Esophagus (tissue), 2 donors: ENCODE data around the gene NPPA. TPM values are rescaled to one million over a fixed set of nuclear protein-coding genes. Genes with fewer than 3 reads are reported as not detected.

Experiments used
- H3K27ac ChIP-seq, 2 donors: one replicate each; pipeline ENCODE4 v1.5.1; 2013; ENCODE audit warnings: low read depth in 2 of 2, mild to moderate bottlenecking in 2 of 2, inconsistent platforms in 1 of 2, low read length in 1 of 2, moderate library complexity in 1 of 2
- H3K27me3 ChIP-seq, 2 donors: one replicate each; pipeline ENCODE4 v1.6.1; 2013; ENCODE audit warnings: low read length in 2 of 2, control low read depth in 1 of 2, mild to moderate bottlenecking in 1 of 2; ENCODE audit not compliant: insufficient read depth in 2 of 2, control insufficient read depth in 1 of 2
- H3K36me3 ChIP-seq, 2 donors: one replicate each; pipeline ENCODE4 v1.6.1; 2013; ENCODE audit warnings: low read length in 1 of 2; ENCODE audit not compliant: control insufficient read depth in 2 of 2, insufficient read depth in 2 of 2
- H3K4me1 ChIP-seq, 2 donors: one replicate each; pipeline ENCODE4 v1.6.1; 2013; ENCODE audit warnings: low read length in 1 of 2; ENCODE audit not compliant: control insufficient read depth in 2 of 2, insufficient read depth in 2 of 2
- H3K4me3 ChIP-seq, 2 donors: one replicate each; pipeline ENCODE4 v1.5.1; 2013; ENCODE audit warnings: low read length in 2 of 2, mild to moderate bottlenecking in 2 of 2, low read depth in 1 of 2, moderate library complexity in 1 of 2
- H3K9me3 ChIP-seq, 2 donors: one replicate each; pipeline ENCODE4 v1.6.1; 2013; ENCODE audit warnings: mild to moderate bottlenecking in 2 of 2, low read depth in 1 of 2, low read length in 1 of 2, moderate library complexity in 1 of 2; ENCODE audit not compliant: control insufficient read depth in 2 of 2, insufficient read depth in 1 of 2
- WGBS, 2 donors: extraction: QIAGEN DNeasy Blood & Tissue Kit; methylation state at CpG; one replicate each; pipeline ENCODE4 v1.1.7; 2013; 5-methylcytosine and 5-hydroxymethylcytosine counted together
- polyA plus RNA-seq, 2 donors: library from polyadenylated mRNA; stranded (reverse); fragments of 200-250 nt; gene quantifications; one replicate each; pipeline ENCODE4 v1.2.3, GENCODE V29; 2013
- donor health status: healthy with polysubstance abuse.
- donor health status: Bipolar disorder and iron deficiency.

NPPA gene
- polyA plus RNA-seq, 2 donors = 0.11 to 0.63 TPM

DNA sequence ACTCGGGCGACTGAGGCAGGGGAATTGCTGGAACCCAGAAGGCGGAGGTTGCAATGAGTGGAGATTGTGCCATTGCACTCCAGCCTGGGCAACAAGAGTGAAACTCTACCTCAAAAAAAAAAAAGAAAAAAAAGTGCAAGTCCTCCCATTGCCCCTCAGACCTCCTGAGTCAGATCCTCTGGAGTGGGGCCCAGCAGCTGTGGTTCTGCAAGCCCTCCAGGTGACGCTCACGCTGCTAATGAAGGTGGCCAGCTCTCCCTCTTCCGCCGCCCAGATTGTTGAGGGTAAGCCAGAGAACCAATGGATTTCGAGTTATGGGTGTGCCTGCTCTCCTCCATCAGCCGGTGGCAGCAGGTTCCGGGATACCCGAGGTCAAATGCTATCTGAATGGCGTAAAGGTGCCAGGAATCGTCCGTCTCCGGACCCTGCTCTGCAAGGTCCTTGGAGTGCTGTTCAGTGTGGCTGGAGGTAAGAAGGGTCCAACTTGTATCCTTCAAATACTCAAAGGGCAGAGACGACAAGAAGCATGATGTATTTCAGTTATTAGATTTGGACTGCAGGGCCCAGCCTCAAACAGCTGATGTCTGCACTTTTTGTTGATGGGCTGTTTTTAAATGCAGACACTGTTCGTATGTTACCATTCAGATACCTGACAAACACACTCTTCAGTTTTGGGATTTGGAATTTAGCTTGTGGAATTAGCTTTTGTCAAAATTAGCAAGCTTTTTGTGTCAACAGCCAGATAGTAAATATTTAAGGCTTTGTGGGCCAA lies 24.0 kb downstream of the NPPA start:
- no peaks in the 10 kb centered on the region for H3K4me1 ChIP-seq
- H3K27ac ChIP-seq = no peak overlapping the region
- H3K27me3 ChIP-seq = no peaks in the 10 kb centered on the region
- H3K4me3 ChIP-seq = no peak overlapping the region
- peaks cover 8 to 44% of the 10 kb centered on the region in 2 donors for H3K36me3 ChIP-seq
- no peaks in the 10 kb centered on the region for H3K9me3 ChIP-seq
- 90 to 93% methylated on average over 17 of the region's 17 CpGs for WGBS, 2 donors

DNA sequence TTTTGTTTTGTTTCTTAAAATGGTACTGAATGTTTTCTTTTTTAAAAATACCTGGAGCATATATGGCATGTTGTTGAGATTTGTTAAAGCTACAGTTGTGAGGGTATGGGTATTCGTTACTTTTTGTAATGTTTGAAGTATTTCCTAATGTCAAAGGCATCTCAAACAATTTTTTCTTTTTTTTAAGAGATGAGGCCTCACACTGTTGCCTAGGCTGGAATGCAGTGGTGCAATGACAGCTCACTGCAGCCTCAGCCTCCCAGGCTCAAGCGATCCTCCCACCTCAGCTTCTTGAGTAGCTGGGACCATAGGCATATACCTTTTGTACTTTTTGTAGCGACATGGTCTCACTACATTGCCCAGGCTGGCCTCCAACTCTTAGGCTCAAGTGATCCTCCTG lies 25.5 kb downstream of the NPPA start:
- Histone ChIP-seq H3K27me3 (no peaks in the 10 kb centered on the region), H3K9me3 (no peaks in the 10 kb centered on the region), H3K4me1 (no peaks in the 10 kb centered on the region), H3K4me3 (no peak overlapping the region), H3K36me3 (peaks cover 13 to 36% of the 10 kb centered on the region in 2 donors), H3K27ac (no peak overlapping the region)
- whole genome bisulfite sequencing, 2 donors = 90 to 92% methylated on average over 3 of the region's 3 CpGs

DNA sequence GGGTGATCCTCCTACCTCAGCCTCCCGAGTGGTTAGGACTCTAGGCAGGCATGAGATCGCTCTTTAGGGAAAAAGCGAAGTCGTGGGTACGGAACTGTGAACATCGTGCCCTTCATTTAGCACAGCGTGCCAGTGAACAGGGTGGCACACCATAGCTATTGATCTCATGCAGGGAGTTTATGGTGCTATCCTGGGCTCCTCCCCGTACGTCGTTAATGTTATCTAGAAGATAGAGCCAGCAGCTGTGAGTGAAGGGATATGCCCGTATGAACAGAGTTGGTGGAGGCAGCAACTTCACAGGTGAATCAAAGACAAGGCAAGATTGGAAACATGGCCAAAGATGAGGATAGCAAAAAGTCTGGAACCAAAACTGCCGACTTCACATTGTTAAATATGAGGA lies 30.4 kb downstream of the NPPA start:
- Histone ChIP-seq H3K36me3 (peaks cover 7 to 16% of the 10 kb centered on the region in 2 donors), H3K4me1 (no peaks in the 10 kb centered on the region)

DNA sequence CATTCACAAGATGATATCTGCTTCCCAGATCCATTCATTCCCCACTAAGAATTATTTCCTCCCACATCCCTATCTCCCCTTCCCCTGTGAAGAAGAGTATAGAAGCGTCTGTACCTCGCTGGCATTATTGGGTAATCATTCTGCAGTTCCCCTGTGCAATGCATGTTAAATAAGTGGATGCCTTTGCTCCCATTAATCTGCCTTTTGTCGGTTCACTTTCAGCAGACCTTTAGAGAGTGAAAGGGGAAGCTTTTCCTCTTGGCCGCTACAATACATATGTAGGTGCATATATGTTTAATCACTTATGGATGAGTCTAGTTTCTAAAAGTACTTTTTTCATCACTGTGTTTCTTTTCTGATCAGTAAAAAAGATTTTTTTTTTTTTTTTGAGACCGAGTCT lies 34.6 kb downstream of the NPPA start:
- peaks cover 7 to 14% of the 10 kb centered on the region in 2 donors for H3K36me3 ChIP-seq
- 84 to 94% methylated on average over 5 of the region's 5 CpGs for WGBS, 2 donors
- no peaks in the 10 kb centered on the region for H3K4me1 ChIP-seq
- no peak overlapping the region for H3K4me3 ChIP-seq
- H3K27me3 ChIP-seq = no peaks in the 10 kb centered on the region
- no peak overlapping the region for H3K27ac ChIP-seq
- no peaks in the 10 kb centered on the region for H3K9me3 ChIP-seq

More for the DNA sequence above, 30.4 kb downstream of the NPPA start:
- H3K27me3 ChIP-seq = no peaks in the 10 kb centered on the region
- H3K4me3 ChIP-seq = no peak overlapping the region
- no peaks in the 10 kb centered on the region for H3K9me3 ChIP-seq
- H3K27ac ChIP-seq = no peak overlapping the region
- 90 to 94% methylated on average over 12 of the region's 12 CpGs for WGBS, 2 donors

DNA sequence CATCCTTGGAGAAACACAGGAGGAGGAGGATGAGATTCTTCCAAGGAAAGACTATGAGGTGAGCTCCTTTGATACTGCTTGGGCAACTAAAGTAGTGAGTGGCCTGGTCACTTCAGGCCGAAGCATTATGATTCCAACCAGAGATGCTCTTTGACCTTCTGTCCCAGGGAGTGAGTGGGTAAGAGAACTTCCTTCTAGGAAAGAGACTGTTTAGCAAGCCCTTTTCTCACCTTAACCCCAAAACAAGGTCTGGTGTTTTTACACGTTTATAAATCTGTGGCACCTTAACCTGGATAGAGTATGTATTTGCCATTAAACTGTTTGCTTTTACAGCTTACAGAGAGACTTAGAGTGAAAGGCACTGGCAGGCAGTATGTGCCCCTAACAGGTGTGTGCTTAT lies 40.5 kb downstream of the NPPA start:
- WGBS, 2 donors = 46 to 58% methylated on average over 2 of the region's 2 CpGs
- H3K4me3 ChIP-seq = peak overlapping the region in 1 of 2 donors; percentile 78
- no peaks in the 10 kb centered on the region for H3K9me3 ChIP-seq
- H3K4me1 ChIP-seq = peaks cover 4 to 10% of the 10 kb centered on the region in 2 donors
- no peaks in the 10 kb centered on the region for H3K27me3 ChIP-seq
- H3K36me3 ChIP-seq = peaks cover 0 to 3% of the 10 kb centered on the region in 2 donors
- peak overlapping the region; percentile 90 to 98 for H3K27ac ChIP-seq

DNA sequence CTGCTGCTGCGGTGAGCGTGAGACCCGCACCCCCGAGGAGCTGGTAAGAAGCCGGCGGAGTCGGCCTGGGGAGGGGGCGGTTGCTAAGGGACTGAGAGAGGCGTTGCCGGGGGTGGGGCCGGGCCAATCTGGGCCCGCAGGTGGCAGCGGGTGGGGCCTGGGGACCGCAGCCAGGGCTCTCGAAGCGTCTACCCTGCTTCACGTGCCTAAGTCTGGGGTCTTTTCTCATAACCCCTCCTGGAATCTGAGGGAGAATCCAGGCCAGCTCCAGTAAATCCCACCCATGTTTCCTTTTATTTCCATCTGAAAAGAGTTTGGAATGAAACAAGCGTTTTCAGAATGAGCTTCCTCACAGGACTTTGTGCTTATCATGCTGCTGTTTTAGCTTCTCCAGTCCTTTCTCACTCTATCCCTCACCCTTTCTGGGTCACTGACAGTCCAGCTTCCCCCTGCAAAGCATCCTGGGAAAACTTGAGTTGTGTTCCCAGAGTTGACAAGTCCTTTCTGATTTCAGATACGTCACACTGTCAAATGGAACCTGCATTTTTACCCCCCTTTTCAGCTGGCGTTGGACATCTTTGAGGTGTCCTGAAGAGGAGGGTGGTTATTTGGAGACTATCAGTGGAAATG lies 41.2 kb downstream of the NPPA start:
- Histone ChIP-seq H3K27me3 (no peaks in the 10 kb centered on the region), H3K9me3 (no peaks in the 10 kb centered on the region), H3K36me3 (peaks cover 0 to 3% of the 10 kb centered on the region in 2 donors), H3K27ac (peak overlapping the region; percentile 90 to 98), H3K4me1 (peaks cover 4 to 10% of the 10 kb centered on the region in 2 donors), H3K4me3 (peak overlapping the region; percentile 73 to 78)
- 1 to 2% methylated on average over 17 to 20 of the region's 20 CpGs for WGBS, 2 donors

DNA sequence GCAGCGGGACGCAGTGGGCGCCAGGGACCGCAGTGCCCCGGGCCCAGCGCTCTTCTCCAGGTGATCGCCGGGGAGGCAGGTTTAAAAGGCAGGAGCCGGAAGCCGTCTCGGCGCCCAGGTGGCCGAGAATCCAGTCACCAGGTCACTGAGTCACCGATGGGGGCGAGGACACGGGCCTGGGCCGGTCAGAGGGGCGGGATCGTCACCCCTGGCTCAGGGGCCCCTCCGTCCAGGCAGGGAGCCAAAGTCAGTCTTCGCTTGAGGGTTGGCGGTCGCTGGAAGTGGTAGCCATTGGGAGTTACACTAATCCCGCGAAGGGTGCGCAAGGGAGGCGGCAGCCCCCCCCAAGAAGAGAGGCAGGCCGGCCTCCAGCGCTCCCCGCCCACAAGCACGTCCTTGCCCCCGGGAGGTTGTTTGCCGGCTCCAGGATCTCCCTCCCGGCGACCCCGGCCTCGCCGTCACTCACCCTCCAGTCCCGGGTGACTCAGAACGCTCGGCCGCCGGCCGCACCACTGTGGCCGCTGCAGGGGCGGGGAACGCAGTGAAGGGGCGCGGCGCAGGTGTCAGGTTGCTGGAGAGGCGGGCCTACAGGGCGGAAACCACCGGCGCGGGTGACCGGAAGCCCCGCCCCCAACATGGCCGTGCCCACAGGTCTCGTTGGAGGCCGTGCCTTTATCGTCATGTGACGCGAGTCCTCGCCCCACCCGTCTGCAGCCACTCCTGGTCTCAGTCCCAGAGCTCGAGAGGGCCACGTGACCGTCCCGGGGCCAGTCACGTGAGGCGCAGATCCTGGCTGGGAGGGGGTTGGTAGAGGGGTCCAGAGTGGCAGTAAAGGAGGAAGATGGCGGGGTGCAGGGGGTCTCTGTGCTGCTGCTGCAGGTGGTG lies 41.9 kb downstream of the NPPA start, which contains the start of the genes CLCN6 and MTHFR:
Gene CLCN6, plus strand, starts transcription at position 770 of the 885 bp plus-strand sequence. Its CDS starts 72 bp downstream, at position 842.
Gene MTHFR, minus strand, starts transcription at position 543 of the 885 bp plus-strand sequence. CDS start 2,848 bp downstream, outside the sequence.
- peak within 1 kb of the TSS; percentile 97 to 98 for H3K27ac ChIP-seq
- peaks cover 2 to 10% of the 10 kb centered on the region in 2 donors for H3K36me3 ChIP-seq
- no peaks in the 10 kb centered on the region for H3K27me3 ChIP-seq
- H3K4me3 ChIP-seq = peak within 1 kb of the TSS; percentile 73 to 78
- 0% methylated on average over 70 to 72 of the region's 72 CpGs for WGBS, 2 donors
- H3K9me3 ChIP-seq = no peaks in the 10 kb centered on the region
- peaks cover 4 to 10% of the 10 kb centered on the region in 2 donors for H3K4me1 ChIP-seq

DNA sequence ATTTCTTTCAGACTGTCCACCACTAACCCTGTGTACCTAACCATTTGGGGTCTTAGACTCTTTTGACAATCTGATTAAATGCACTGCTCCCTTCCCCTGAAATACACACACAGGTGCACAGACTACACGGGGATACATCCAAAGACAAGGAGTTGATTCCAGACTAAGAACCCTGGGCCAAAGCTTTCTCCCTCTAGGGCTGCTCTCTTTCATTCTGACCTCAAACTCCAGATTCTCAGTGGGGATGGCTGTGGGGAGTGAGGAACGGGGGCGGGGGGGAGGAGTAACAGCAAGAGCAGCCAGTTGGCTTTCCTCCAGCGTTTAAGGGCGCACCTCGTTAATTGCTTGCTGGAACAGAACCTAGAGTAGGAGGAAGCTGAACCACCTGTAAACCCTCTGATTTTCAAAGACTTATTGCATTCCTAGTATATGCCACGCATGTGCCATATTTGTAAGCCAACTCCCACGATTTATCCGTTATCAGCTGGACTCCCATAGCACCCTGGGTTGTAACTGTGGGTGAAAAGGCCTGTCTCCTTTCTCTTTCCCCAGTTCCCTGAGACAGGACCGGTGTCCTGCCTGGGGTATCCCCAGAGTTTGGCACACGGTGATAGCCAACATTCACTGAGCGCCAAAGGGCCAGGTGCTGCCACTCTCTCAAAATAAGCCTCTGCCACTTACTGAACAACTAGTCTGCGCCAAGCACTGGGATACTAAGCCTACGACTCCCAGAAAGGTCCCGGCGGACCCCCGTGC lies 42.7 kb downstream of the NPPA start:
- WGBS, 2 donors = 3% methylated on average over 17 of the region's 17 CpGs

More for the DNA sequence above, 42.7 kb downstream of the NPPA start:
- Histone ChIP-seq H3K27ac (peak overlapping the region; percentile 97 to 98), H3K4me1 (peaks cover 4 to 10% of the 10 kb centered on the region in 2 donors), H3K36me3 (peaks cover 5 to 18% of the 10 kb centered on the region in 2 donors), H3K27me3 (no peaks in the 10 kb centered on the region), H3K4me3 (peak overlapping the region; percentile 73 to 78), H3K9me3 (no peaks in the 10 kb centered on the region)
